Activated T-helper 2 cell treated with anti-CD3 and anti-CD28 coated beads, Interferon-gamma antibody, Interleukin-2, Interleukin-4, amounts not matched to agents 10 μg/mL and 5 μg/mL and 100 μg/mL, durations not matched to agents 14 hours and 24 hours and 36 hours (primary cell): ENCODE results near the gene GNB1. TPM values are rescaled to one million over a fixed set of nuclear protein-coding genes. Genes with fewer than 3 reads are reported as not detected.
A peak's percentile ranks its signal among the peaks of the same experiment; 100 is the strongest.
"Not testable (repeated sequence)": the region's sequence is repeated elsewhere in the genome, so short reads cannot be mapped to it uniquely, and the experiment has no call there.

Experiments used
- DNase-seq: peaks from one replicate; pipeline ENCODE4 v3.0.0; 2021; ENCODE audit warnings: low spot score
- H3K27ac Mint-ChIP-seq: one replicate; pipeline ENCODE4 v1.8.0; 2021; ENCODE audit warnings: mixed read lengths
- H3K27me3 Mint-ChIP-seq: one replicate; pipeline ENCODE4 v1.8.0; 2021; ENCODE audit warnings: low read depth, mixed read lengths
- H3K36me3 Mint-ChIP-seq: one replicate; pipeline ENCODE4 v1.8.0; 2021; ENCODE audit warnings: low read depth, mixed read lengths
- H3K4me1 Mint-ChIP-seq: one replicate; pipeline ENCODE4 v1.8.0; 2021; ENCODE audit warnings: low read depth, mixed read lengths
- H3K4me3 Mint-ChIP-seq: one replicate; pipeline ENCODE4 v1.8.0; 2021; ENCODE audit warnings: low read depth, mild to moderate bottlenecking, moderate library complexity, mixed read lengths
- H3K9me3 Mint-ChIP-seq: one replicate; pipeline ENCODE4 v1.8.0; 2021; ENCODE audit warnings: mixed read lengths
- intact Hi-C: fragments of 100-400 bp; cut with micrococcal nuclease; formaldehyde crosslinking; loops from one replicate; pipeline ENCODE4 v1.15.1; 2023
- total RNA-seq: library from RNA; stranded (reverse); gene quantifications from 2 replicates; pipeline ENCODE4 v1.2.3, GENCODE V29; 2022

The GNB1 gene
- total RNA-seq, 1 donor from 2014 or later: 471 TPM

DNA sequence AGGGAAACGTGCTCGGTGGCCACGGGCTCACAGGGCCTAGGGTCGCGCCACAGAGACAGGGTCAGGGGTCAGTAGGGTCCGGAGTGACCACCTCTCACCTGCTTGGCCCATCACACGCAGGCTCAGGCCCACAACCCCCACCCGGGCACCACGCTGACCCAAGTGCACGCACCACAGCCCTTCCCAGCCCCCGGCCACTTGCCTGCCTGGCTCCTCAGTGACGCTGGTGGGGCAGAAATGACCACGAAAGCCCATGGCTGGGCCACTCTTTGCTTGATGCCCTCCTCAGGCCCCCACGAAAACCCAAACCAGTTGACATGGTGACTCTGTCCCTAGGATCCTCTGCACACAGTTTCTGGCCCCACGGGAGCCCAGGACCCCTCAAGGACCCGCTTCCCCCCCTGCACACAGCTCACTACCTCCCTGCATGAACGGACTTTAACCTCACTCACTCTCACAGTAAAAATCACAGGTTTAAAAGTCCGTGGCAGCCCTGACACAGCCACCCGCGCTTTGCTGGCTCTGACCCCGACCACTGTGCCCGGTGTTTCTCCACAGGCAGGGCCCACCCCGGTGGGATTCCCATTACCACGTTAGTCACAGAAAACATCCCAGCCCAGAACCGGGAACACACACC, 133.3 kb downstream of the GNB1 start:
- intact Hi-C loops: no loop called here
- H3K27me3 Mint-ChIP-seq: no peaks in the 10 kb centered on the region
- no peak overlapping the region for H3K4me3 Mint-ChIP-seq
- no peaks in the 10 kb centered on the region for H3K4me1 Mint-ChIP-seq
- no peak overlapping the region for H3K27ac Mint-ChIP-seq
- no peak for DNase-seq
- peaks cover 39% of the 10 kb centered on the region for H3K36me3 Mint-ChIP-seq
- no peaks in the 10 kb centered on the region for H3K9me3 Mint-ChIP-seq

DNA sequence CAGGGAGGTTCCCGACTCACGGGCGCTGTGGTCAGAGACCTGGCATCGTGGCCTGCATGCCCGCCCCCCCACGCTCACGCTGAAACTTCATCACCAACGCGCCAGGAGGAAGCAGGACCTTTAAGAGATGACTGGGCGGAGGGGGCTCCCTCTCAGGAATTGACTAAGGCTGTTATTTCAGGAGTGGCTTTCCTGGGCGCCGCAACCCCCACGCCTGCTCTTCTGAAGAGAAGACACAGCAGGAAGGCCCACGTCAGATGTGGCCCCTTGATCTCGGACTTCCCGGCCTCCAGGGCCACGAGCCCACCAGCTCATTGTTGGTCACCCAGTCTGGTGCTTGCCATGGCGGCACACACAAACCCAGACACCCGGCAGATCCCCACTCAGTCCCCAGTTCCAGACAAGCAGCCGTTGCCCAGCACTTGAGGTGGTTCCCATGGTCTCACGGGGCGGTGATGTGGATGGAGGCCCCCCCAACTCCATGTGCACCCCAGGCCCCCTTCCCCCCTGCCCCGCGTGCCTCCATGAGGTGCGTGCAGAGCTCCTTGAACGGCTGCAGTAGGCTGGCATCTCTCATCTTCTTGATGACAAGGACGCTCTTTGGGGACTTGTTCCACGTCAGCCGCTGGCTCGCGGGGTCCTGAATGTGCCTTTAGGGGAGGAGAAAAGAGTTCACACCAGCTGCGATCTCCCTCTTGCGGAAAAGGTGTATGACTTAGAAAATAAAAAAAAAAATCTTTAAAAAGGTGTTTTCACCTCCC, 134.0 kb downstream of the GNB1 start:
- H3K27me3 Mint-ChIP-seq: no peaks in the 10 kb centered on the region
- intact Hi-C loops: no loop called here
- no peak for DNase-seq
- no peak overlapping the region for H3K27ac Mint-ChIP-seq
- no peaks in the 10 kb centered on the region for H3K9me3 Mint-ChIP-seq
- no peaks in the 10 kb centered on the region for H3K4me1 Mint-ChIP-seq
- no peak overlapping the region for H3K4me3 Mint-ChIP-seq
- H3K36me3 Mint-ChIP-seq: peaks cover 32% of the 10 kb centered on the region

DNA sequence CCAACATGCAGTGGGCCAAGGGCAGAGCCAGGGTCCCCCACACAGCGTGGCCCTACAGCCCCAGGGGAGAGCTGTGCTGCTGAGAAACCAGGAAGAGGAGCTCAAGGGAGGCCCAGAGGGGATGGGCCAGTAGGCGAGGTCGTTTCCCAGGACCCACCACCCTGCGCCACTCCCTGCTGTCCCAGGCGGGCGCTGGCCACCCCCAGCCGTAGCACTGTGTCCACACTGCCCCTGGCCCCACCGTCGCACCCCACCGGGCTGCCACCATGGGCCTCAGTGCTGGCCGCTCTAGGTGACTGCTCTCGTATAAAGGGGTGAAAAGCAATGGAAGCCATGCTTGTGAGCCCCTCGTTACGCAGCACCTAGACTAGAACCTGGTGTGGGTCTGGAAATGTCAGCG, 135.0 kb downstream of the GNB1 start:
- H3K4me1 Mint-ChIP-seq: no peaks in the 10 kb centered on the region

DNA sequence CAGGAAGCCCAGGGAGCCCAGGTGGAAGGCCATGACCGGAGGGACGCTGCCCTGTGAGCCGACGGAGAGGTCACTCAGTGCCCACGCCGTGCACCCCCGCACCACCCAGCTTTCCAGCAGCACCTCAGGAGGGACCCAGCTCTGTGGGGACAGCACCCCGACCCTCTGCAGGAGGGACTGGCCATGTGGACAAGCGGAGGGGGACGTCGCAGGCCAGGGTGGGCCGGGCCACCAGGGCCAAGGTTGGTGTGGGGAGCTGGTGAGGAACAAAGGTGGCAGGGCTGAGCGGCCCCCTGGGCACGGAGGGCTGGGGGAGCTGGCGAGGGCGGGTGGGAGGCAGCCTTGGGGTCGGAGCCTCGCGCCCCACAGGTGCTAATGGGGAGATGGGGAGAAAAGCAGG, 135.5 kb downstream of the GNB1 start:
- Mint-ChIP-seq H3K4me1 (no peaks in the 10 kb centered on the region), H3K36me3 (peaks cover 24% of the 10 kb centered on the region), H3K27me3 (no peaks in the 10 kb centered on the region), H3K9me3 (no peaks in the 10 kb centered on the region), H3K27ac (no peak overlapping the region), H3K4me3 (no peak overlapping the region)
- DNase-seq: no peak
- intact Hi-C loops: no loop called here

More for the DNA sequence above, 135.0 kb downstream of the GNB1 start:
- Mint-ChIP-seq H3K36me3 (peaks cover 24% of the 10 kb centered on the region), H3K9me3 (no peaks in the 10 kb centered on the region), H3K4me3 (no peak overlapping the region), H3K27ac (no peak overlapping the region), H3K27me3 (no peaks in the 10 kb centered on the region)
- DNase-seq: no peak
- intact Hi-C loops: no loop called here

DNA sequence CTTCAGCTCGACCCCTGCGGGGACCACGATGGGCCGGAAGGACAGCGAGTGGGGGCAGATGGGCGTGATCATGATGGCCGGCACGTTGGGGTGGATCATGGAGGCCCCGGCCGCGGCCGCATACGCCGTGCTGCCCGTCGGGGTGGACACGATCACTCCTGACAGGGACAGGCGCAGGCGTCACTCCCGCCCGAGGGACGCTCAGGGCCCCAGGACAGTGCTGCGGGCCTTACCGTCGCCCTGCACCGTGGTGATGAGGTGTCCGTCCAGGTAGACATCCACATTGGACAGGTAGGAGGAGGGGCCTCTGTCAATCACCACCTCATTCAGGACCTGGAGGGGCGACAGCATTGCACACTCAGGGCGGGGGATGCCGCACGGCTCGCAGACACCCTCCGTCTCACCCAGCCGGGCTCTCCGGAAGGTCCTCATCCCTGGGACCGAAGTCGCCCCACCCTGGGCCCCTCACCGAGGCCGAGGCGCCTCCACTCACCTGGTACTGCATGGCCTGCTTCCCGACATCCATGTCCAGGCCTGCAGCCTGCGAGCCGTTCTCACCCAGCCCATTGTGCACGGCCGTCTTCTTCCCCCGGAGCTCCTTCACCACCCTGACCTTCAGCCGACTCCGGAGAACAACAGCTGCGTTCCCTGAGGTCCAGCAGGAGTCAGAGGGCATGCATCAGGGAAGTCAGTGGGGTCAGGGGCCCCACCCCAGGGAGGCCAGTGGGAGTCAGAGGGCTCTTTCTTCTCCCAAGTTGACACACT, 136.7 kb downstream of the GNB1 start:
- Mint-ChIP-seq H3K4me3 (no peak overlapping the region), H3K27ac (no peak overlapping the region), H3K4me1 (no peaks in the 10 kb centered on the region), H3K9me3 (no peaks in the 10 kb centered on the region), H3K36me3 (peaks cover 22% of the 10 kb centered on the region), H3K27me3 (no peaks in the 10 kb centered on the region)
- DNase-seq: no peak
- intact Hi-C loops: no loop called here

DNA sequence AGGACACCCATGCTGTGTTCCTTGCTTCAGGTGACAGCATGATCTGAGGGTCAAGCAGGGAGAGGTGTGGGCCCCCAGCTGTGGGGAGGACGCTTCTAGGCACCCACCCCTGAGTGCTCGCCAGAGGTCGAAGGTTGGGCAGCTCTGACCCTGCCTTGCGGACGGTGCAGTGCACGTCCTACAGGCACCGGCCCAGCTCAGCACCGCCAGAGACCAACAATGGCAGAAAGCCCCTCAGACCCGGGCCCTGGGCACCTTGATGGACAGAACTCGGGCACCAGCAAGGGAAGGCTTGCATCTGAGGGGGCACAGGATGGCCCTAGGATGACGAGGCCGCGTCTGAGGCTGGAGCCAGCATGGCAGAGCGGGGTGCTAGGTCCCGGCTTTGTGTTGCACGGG, 137.3 kb downstream of the GNB1 start:
- H3K27me3 Mint-ChIP-seq: no peaks in the 10 kb centered on the region
- intact Hi-C loops: no loop called here
- peaks cover 20% of the 10 kb centered on the region for H3K36me3 Mint-ChIP-seq

DNA sequence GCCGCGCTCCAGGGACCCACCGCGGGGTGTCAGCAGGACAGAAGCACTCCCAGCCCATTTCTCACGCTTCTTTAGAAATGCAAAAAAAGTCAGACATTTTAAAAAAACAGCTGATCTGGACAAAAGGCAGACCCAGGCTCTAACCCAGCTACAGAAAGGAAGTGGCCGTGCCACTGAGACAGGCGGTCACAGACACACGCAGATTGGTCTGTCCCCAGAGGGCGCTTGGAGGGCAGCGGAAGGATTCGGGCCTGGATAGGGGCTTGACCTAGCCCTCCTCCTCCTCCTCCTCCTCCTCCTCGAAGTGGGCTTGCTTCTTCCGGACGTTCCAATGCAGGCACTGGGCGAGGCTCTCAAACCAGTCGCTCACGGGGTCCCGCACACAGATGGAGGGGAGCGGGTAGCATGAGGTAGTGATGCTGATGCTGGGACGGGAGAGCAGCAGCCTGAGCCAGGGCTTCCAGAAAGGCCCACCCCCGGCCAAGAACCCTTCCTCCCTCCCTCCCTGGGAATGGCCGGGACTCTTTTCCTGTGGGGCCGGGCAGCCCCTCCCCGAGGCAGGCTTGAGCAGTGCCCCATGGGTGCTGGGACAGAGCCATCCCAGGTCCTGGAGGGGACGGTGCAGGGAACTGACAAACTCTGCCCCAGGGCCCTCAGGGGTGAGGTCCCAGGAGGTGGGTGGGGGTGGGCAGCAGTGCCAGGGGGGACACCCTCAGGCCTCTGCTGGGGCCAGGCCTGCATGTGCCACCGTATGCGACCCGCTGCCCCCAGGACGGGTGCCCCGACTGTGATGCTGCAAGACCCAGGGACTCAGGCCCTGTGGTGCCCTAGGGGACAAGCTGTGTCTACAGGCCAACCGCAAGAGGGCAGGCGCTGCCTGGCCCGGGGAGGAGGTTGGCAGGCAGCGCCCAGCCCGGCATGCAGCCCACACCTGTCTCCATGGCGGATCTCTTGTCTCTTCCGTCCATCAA, 138.0 kb downstream of the GNB1 start:
- intact Hi-C loops: no loop called here
- Mint-ChIP-seq H3K27me3 (no peaks in the 10 kb centered on the region), H3K4me3 (no peak overlapping the region), H3K4me1 (peaks cover 3% of the 10 kb centered on the region), H3K9me3 (no peaks in the 10 kb centered on the region), H3K36me3 (peaks cover 14% of the 10 kb centered on the region), H3K27ac (no peak overlapping the region)
- DNase-seq: no peak

More for the DNA sequence above, 137.3 kb downstream of the GNB1 start:
- H3K4me3 Mint-ChIP-seq: no peak overlapping the region
- H3K9me3 Mint-ChIP-seq: no peaks in the 10 kb centered on the region
- DNase-seq: no peak
- H3K27ac Mint-ChIP-seq: no peak overlapping the region
- H3K4me1 Mint-ChIP-seq: peaks cover under 1% of the 10 kb centered on the region

DNA sequence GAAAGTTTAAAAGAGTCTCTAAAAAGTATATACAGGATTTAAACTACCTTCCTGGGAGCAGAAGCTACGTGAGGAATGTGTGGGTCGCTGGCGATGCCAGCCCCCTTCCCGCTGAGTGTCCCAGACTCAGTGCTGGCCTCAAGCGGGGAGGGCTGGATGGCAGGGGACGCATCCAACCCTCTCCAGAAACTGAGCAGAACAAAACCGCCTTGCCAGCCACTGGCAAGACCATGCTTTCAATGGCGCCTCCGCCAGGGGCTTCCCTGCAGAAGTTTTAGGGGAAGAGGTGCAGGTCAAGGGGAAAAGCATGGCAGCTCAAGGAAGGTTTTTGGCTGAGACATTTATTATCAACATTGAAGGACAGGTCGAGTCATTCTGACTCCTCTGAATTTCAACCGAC, 138.7 kb downstream of the GNB1 start:
- no peak overlapping the region for H3K4me3 Mint-ChIP-seq
- no peaks in the 10 kb centered on the region for H3K27me3 Mint-ChIP-seq
- H3K4me1 Mint-ChIP-seq: peaks cover 3% of the 10 kb centered on the region
- peaks cover 12% of the 10 kb centered on the region for H3K36me3 Mint-ChIP-seq
- no peak for DNase-seq
- no peak overlapping the region for H3K27ac Mint-ChIP-seq
- H3K9me3 Mint-ChIP-seq: no peaks in the 10 kb centered on the region
- intact Hi-C loops: no loop called here

DNA sequence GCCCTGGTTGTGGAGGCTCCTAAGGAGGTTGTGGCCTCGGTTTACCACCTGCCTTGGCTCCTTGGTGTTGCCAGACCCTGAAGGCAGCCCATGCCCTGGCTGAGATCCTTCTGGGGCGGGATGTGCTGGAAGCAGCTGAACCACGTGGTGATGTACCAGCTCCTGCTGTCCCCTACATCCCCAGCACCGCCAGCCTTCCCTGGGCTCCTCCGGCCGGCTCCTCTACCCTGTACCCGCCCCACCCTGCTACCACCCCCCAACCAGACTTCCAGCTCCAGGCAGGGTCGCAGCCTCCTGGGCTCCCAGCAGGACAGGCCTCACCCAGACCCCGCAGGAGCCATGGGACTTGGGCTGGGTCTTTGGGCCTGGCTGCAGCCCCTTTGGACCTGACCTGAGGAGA, 140.9 kb downstream of the GNB1 start:
- H3K4me1 Mint-ChIP-seq, H3K27me3 Mint-ChIP-seq, H3K4me3 Mint-ChIP-seq, intact Hi-C loops, DNase-seq, H3K27ac Mint-ChIP-seq, H3K9me3 Mint-ChIP-seq, H3K36me3 Mint-ChIP-seq: not testable (repeated sequence)

DNA sequence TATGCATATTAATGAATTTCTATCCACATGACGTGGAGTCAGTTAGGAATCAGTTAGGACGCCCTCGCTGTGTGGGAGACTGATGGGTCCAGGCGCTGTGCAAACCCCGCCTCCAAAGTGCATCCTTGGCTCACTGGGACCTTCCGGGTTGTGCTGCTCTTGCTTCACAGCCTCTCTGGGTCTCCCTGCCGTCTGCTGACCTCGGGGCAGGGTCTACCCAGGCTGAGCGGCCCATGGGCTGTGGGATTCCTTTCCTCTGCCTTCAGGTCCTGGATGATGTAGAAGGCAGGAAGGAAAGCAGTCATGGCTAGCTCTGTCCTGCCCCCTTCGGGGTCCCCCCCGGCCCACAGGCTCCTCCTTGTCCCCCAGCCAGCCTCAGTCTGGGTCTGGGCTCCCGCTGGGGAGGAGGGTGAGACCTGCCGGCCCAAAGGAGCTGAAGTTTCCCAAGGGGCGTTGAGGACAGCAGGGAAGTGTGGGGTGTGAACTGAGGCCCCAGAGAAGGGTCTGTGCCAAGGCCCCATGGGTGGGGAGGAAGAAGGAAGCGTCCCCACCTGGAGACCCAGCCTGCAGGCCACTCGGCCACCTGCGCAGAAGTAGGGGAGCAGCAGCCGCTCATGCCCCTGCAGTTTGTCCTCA, 142.1 kb downstream of the GNB1 start:
- H3K36me3 Mint-ChIP-seq: no peaks in the 10 kb centered on the region
- intact Hi-C loops: no loop called here
- peaks cover 3% of the 10 kb centered on the region for H3K4me1 Mint-ChIP-seq
- no peak overlapping the region for H3K27ac Mint-ChIP-seq
- no peaks in the 10 kb centered on the region for H3K27me3 Mint-ChIP-seq
- peak overlapping the region; percentile 46 for H3K4me3 Mint-ChIP-seq
- H3K9me3 Mint-ChIP-seq: no peaks in the 10 kb centered on the region
- no peak for DNase-seq

DNA sequence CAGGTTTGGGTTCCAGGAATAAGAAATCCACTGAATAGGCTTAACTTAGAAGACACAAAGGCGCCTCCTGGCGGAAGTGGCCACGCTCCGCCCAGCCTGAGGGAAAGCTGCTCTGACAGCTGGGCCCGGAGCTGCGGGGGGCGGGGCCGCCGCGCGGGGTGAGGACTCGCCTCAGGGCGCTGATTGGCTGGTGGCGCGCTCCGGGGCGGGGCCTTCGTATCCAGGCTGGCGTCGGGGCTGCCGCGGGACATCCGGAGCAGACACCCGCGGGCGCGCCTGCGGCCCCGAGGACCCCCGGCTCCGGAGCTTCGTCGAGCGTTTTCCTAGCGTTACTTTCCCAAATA, 144.3 kb downstream of the GNB1 start:
- H3K4me1 Mint-ChIP-seq, H3K27me3 Mint-ChIP-seq, H3K9me3 Mint-ChIP-seq, H3K36me3 Mint-ChIP-seq, DNase-seq, intact Hi-C loops: not testable (repeated sequence)
- Mint-ChIP-seq H3K27ac (peak overlapping the region; percentile 67), H3K4me3 (peak overlapping the region; percentile 61)
